ENCODE data around the gene SEPTIN12. TPM values are rescaled to one million over a fixed set of nuclear protein-coding genes. Genes with fewer than 3 reads are reported as not detected.

The SEPTIN12 gene
- total and polyA plus RNA-seq, 2 of the 8 experiments (the other 6 are each of a cell fraction or from before 2014, with no cell fraction given), result 0.24 TPM; not detected in 1

DNA sequence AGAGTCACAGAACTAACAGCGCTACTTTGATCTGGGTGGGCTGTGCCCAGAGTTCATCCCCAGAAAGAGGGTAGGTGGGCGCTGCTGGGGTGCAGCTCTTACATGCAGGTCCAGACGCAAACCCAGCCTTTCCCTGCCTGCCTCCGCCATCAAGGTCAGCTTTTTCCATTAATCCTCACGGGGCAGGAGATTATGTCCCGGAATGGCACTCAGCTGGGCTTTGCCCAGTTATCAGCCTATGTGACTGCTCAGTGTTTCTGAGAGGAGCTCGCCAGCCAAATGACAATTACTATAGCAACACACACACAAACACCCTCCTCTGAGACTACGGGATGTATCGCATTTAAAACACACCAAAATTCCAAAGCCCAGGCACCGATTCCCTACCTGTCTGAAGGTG is 38.8 kb upstream of the SEPTIN12 start:
- no peak overlapping the region for H3K18ac ChIP-seq (ENCODE audit: extremely low read depth, low read length)
- no peaks in the 10 kb centered on the region for H3K23me2 ChIP-seq (ENCODE audit: low read depth, low read length)
- no peak overlapping the region for H3K27ac ChIP-seq (ENCODE audit: low read depth, low read length)
- no peaks in the 10 kb centered on the region; the same call in 1 of the 2 replicates for H3K79me1 ChIP-seq (ENCODE audit: low read depth, low read length)
- H2AFZ ChIP-seq (ENCODE audit: low read length), result no peak overlapping the region
- H2BK5ac ChIP-seq (ENCODE audit: low read depth, low read length), result no peak overlapping the region
- ChIA-PET CTCF (ENCODE audit: partially characterized antibody) (no interaction called here), POLR2A (ENCODE audit: partially characterized antibody) (interaction anchor here (0.7 to 1.6 kb wide), 3 partner anchors 8 to 80 kb away, joined by 3 to 5 read pairs (median 3); partner anchors contain the start of gene ROGDI)
- no peak overlapping the region for H2BK15ac ChIP-seq (ENCODE audit: low read length)
- peaks cover 32 to 79% (median 63%) of the 10 kb centered on the region in 4 experiments for H3K36me3 ChIP-seq (ENCODE audit: control insufficient read depth in 2 of 4, insufficient read depth in 4 of 4, low read length in 3 of 4)
- no peak overlapping the region for H3K56ac ChIP-seq (replicated peaks; ENCODE audit: insufficient read length, low read depth, low read length)
- FAIRE-seq (no peak), DNase-seq (ENCODE audit: low read depth in 1 of 2, low spot score in 2 of 2) (no peak)
- no peak for TF ChIP-seq RNF2 (IDR thresholded peaks at IDR 0.05; ENCODE audit: borderline replicate concordance, low read depth, low read length, missing control alignments, poor library complexity, severe bottlenecking)
- TF ChIP-seq POLR2AphosphoS5 (IDR thresholded peaks at IDR 0.05; ENCODE audit: low read depth, low read length), result no peak
- TF ChIP-seq RXRA (IDR thresholded peaks at IDR 0.05; ENCODE audit: insufficient read depth, low read depth, low read length), result no peak
- no peak for TF ChIP-seq CTBP2 (IDR thresholded peaks at IDR 0.05; ENCODE audit: borderline replicate concordance, insufficient read depth, insufficient read length, low read length)
- no peak for TF ChIP-seq KDM5A (IDR thresholded peaks at IDR 0.05; ENCODE audit: low read length)
- no peak for TF ChIP-seq TBP (IDR thresholded peaks at IDR 0.05; ENCODE audit: low read depth, low read length)
- H2AK5ac ChIP-seq (ENCODE audit: low read depth, low read length), result no peak overlapping the region
- H3K4me3 ChIP-seq (ENCODE audit: extremely low read depth in 1 of 4, insufficient read depth in 2 of 4, low read depth in 3 of 4, low read length in 4 of 4), result no peak overlapping the region
- H2BK20ac ChIP-seq (ENCODE audit: low read length), result no peak overlapping the region
- no peaks in the 10 kb centered on the region for H3K27me3 ChIP-seq (replicated peaks in 1 of 4; ENCODE audit: control insufficient read depth in 3 of 4, extremely low read depth in 1 of 4, insufficient read depth in 3 of 4, low read length in 3 of 4)
- H3K4me2 ChIP-seq (ENCODE audit: insufficient read depth in 1 of 2, low read depth in 2 of 2, low read length in 2 of 2), result no peak overlapping the region
- no peaks in the 10 kb centered on the region for H3K9me3 ChIP-seq (ENCODE audit: insufficient read depth in 2 of 2, low read depth in 1 of 2, low read length in 1 of 2)
- no peak overlapping the region for H4K8ac ChIP-seq (ENCODE audit: extremely low read depth, insufficient read depth, low read length)
- 92% methylated on average over 10 of the region's 10 CpGs; no CpG with 5 or more reads in 1 of the 2 experiments for WGBS, 2 experiments (ENCODE audit: extremely low coverage in 1 of 2, insufficient coverage in 1 of 2, insufficient read length in 1 of 2, insufficient replicate concordance in 2 of 2, low coverage in 1 of 2, low lambda C conversion rate in 2 of 2, missing lambda C conversion rate in 1 of 2)
- H2BK120ac ChIP-seq (replicated peaks; ENCODE audit: low read depth, low read length), result no peak overlapping the region
- no peak overlapping the region for H3K9ac ChIP-seq (replicated peaks in 1 of 4; ENCODE audit: extremely low read depth in 1 of 4, low read depth in 3 of 4, low read length in 3 of 4)
- H2BK12ac ChIP-seq (ENCODE audit: low read depth, low read length), result no peak overlapping the region
- H3K4me1 ChIP-seq (replicated peaks in 1 of 4; ENCODE audit: control insufficient read depth in 3 of 4, insufficient read depth in 4 of 4, low read length in 3 of 4), result no peaks in the 10 kb centered on the region
- H4K91ac ChIP-seq (replicated peaks; ENCODE audit: insufficient read length, low read length), result no peak overlapping the region
- H3K79me2 ChIP-seq (ENCODE audit: control insufficient read depth in 1 of 2, insufficient read depth in 2 of 2, low read length in 2 of 2), result no peaks in the 10 kb centered on the region
- H4K5ac ChIP-seq (ENCODE audit: insufficient read length, low read depth, low read length), result no peak overlapping the region
- no peak overlapping the region for H3K4ac ChIP-seq (replicated peaks; ENCODE audit: insufficient read length, low read depth, low read length)
- no peak overlapping the region for H3K14ac ChIP-seq (ENCODE audit: insufficient read length)
- H4K20me1 ChIP-seq (replicated peaks in 1 of 2; ENCODE audit: control insufficient read depth in 1 of 2, insufficient read depth in 2 of 2, low read length in 2 of 2), result peaks cover 2 to 4% of the 10 kb centered on the region in 2 experiments
- no peak overlapping the region for H3K23ac ChIP-seq (ENCODE audit: insufficient read length)

Data from H1 (cell line).